UCSD-AML1 (cell line): ENCODE results near the gene GLCE.
"Not testable (repeated sequence)": the region's sequence is repeated elsewhere in the genome, so short reads cannot be mapped to it uniquely, and the experiment has no call there.

ENCODE experiments used
- DNase-seq: peaks from one replicate; lab custom pipeline; 2025; ENCODE audit not compliant: unreplicated experiment; lab: John Stamatoyannopoulos, UW

The GLCE gene

DNA sequence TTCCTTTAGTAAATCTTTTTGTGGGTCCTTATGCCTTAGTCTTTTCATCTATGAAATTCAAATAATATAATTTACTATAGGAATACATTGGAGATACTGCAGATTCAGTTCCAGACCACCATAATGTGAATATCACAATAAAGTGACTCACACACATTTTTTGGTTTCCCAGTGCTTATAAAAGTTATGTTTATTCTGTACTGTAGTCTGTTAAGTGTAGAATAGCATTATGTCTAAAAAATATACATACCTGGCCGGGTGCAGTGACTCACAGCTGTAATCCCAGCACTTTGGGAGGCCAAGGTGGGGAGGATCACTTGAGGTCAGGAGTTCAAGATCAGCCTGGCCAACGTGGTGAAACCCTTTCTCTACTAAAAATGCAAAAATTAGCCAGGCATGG lies 84.4 kb downstream of the GLCE start:
- no peak for DNase-seq

DNA sequence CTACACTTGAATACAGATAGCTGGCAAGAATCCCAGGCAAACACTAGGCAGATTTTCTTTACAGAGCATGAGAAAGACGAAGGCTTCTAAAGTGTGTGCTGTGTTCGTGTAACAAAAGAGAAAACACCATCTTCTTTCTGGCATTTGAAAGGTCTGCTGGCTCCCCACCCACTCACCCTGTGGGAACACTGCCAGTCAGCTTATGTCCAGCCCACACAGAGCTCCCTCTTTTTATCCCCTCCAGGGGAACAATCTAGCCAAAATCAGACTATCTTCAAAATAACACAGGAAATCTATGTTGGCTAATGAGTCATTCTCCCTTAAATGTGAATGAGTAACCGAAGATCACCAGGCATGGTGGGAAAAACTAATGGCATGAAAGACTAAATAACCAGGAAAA lies 92.7 kb downstream of the GLCE start:
- DNase-seq = no peak

DNA sequence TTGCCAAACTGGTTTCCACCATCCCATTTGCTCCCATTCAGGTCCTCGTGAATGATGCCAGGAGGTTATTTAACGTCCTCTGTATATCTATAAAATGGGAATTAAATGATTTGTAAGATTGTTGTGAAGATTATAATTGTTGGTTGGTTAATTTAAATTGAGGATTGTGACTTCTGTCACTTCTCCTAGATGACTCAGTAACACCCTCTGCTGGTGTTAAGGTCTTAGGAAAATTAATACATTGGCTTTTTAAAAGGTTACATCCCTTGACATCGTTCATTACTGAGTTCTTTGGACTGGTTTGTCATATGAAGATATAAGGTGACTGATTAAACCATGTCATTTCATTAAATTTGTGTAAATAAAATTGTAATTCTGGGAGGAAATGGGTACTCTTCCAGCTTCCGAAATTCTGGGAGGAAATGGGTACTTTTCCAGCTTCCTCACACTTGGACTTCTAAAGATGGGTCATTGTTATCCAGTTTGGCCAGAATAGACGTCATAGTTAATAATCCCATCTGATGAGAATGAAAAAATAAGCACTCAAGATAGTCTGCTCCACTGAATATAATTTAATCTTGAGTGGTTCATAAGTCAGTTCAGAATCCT lies 105.0 kb downstream of the GLCE start:
- DNase-seq = no peak

DNA sequence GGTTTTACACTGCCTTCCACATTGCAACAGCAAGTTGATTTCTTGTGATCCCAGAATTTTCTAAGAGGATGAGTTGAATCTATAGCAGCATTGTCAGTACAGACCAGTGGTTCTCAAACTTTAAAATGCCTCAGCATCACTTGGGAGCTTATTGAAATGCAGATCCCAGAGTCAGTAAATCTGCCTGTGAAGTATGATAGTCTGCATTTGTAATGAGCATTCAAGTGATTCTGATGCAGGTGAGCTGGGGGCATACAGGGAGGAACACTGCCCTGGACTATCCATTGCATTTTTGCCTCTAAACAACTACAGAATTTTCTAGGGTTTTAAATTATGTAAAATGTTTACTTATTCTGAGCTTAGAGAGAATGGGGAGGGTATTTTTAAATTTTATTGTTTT lies 110.8 kb downstream of the GLCE start:
- no peak for DNase-seq

DNA sequence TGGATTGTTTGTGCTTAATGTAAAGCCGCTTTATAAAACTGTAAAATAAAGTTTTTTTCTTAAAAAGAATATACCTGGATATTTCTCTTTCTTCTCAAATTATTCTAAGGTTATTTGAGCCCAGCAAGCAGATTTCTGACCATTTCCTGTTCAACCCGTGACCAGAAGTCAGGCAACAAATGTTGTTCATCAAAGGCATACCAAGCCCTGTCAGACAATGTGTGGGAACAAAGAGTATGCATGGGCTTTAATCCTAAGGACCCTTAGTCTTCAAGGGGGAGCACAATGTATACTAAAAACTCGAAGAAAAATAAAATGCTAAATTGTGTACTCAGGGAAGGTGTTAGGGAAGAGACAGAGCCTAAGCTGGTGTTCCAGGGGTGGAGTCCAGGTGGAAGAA lies 111.7 kb downstream of the GLCE start:
- no peak for DNase-seq

DNA sequence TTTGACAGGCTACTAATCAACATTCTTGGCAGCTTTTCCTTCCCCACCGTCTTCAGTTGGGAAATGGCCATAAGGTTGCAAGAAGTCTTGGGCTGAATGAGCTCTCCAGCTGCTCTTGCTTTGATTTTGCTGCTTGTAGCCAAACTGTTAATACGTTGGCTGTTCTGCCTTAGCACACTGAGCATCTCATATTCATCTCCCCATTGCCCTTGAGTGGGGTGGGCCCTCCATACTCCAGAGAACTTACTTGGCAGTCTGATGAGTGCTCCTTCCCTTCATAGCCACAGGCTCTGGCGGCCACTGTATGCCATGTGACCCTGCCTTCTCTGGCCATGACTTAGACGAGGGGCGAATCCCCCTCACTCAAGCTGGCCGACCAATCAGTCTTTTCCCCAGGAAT lies 112.5 kb downstream of the GLCE start:
- no peak for DNase-seq

DNA sequence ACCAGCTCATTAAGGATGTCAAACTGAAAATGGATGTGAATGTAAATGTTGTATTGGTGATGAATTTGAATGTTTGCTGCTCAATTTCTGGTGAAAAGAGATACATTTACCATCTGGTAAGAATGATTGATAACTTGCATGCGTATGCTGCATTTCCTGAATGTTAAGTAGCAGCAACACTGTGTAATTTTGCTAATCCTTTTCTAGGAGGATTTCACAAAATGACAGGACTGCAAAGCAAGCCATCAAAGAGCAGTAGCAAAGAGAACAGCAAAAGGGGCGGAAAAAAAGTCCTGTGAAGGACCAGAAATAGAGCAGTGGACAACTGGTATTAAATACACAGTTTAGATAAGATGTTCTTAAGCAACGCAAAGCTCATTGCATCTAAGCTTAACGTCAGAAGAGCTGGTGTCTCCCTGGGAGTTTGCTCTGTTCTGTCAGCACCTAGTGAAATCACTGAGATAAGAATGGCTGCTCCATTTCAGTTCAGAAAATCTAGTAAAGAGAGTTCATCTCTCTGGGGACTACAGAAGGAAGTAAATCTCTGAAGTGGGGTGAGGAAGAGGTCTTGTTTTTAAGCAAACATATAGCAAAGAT lies 114.7 kb downstream of the GLCE start:
- no peak for DNase-seq

DNA sequence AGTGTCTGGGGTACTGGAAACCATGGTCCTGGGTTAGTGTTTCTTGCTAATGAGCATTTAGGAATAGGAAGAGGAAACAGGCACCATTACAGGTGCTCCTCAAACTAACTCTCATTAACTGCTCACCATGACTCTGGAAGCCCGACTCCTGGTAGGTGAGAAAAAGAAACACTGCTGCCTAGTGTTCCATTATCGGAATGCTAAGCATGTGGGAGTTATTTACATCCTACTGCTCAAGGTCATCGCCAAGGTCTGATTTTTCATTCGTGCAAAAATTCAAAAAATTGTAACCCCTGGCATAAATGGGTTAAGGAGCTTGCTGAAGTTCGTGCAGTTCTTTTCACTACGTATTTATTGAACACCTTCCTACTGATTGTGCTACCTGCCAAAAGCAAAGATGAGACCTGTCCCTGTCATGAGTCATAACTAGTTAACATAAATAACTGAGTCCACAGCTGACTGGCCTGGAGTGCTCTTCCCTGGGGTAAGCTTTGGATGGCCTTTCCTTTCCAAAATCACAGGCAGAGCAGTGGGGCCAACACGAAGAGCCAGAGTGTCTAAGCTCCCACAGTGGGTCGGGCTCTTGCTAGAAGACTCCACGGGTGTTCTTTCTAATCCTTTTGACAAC lies 115.6 kb downstream of the GLCE start:
- no peak for DNase-seq

DNA sequence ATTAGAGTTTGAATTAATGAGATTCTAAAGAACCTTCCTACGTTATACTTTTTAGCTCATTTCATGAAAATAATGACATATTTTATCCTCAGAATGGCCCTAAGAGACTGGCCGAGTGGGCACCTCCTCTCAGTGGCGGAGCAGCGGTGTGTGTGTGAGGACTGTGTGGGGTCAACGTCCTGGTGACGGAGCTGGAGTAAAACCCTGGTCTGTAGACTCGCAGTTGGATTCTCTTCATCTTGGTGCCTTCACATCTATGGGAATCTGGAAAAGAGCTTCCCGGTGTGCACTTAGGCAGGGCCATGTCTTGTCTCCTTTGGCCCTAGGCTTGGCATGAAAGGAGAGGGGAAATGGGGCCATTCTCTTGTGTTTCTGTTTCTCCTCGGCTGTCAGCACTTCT lies 116.9 kb downstream of the GLCE start:
- no peak for DNase-seq

DNA sequence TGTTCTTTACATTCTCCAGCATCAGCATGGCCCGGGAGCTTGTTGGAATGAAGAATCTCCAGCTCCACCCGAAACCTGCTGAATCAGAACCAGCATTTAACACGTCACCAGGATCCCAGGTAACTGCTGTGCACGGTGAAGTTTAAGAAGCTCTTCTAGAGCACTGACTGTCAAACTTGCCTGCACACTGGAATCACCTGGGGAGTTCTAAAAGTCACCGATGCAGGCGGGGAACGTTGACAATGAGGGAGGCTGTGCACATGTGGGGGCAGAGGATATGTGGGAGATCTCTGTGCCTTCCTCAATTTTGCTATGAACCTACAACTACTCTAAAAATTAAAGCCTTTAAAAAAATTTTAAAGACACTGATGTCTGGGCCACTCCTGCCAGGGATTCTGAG lies 119.2 kb downstream of the GLCE start:
- no peak for DNase-seq

DNA sequence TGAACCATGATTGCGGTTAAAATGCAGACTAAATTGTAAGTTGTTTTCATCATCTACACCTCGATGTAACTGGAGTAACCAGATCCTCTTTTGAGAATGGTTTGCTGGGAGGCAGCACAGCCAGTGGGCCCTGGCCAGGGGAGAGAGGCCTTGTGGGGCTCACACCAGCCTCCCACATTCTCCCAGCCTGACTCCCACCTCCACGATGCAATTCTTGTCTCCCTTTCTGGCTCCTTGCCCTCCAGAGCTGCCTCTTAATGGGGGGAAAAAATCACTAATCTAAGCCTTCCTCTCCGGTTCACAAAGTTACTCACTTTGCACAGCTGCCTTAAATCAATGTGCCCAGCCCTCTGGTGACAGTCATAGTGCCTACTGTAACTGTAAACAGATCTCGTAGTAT lies 120.3 kb downstream of the GLCE start:
- DNase-seq = no peak

DNA sequence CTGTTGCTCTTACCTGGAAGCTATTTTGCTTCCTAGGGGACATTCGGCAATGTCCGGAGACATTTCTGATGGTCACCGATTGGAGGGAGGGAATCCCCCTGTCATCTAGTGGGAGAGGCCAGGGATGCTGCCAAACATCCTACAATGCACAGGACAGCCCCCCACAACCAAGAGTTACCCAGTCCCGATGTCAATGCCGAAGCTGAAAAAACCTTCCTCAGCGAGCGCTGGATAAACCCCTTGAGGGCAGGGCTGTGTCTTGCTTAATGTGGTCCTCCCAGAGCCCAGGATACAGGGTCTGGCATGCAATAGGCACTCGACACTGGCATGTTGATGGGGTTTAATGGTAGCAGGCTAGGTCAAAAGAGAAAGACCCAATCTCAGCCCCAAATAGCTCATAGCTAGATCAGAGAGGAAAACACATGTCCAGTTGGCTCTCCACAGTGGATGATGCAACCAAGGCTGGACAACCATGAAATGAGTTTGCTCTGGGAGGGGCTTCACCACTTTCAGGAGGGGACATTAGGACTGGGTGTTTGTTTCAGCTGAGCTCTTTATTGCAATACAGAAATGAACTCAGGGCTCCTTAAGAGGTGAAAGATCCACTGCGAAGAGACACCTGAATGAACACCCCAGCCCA lies 121.8 kb downstream of the GLCE start:
- DNase-seq = no peak

DNA sequence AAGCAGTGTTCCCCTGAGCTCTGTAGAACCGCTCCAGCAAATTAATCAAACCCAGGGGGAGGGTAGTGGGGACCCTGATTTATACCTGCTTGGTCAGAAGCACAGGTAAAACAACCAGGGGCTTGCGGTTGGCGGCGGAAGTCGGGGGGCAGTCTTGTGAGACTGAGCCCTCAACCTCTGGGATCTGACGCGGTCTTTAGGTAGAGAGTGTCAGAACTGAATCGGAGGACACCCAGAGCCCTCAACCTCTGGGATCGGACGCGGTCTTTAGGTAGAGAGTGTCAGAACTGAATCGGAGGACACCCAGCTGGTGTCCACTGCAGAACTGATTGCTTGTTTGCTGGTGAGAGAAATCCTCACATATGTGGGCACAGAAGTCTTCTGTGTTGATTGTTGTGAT lies 125.4 kb downstream of the GLCE start:
- no peak for DNase-seq

DNA sequence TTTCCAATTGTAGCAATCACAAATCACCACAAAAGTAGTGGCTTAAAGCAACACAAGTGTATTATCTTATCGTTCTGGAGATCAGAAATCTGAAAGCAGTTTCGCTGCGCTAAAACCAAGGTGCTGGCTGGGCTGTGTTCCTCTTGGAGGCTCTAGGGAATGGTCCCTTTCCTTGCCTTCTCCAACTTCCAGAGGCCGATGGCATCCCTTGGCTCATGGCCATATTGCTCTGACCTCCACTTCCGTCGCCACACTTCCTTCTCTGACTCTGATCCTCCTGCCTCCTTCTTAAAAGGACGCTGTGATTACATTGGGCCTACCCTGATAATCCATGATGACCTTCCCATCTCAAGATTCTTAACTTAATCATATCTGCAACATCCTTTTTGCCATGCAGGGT lies 127.6 kb downstream of the GLCE start:
- no peak for DNase-seq

DNA sequence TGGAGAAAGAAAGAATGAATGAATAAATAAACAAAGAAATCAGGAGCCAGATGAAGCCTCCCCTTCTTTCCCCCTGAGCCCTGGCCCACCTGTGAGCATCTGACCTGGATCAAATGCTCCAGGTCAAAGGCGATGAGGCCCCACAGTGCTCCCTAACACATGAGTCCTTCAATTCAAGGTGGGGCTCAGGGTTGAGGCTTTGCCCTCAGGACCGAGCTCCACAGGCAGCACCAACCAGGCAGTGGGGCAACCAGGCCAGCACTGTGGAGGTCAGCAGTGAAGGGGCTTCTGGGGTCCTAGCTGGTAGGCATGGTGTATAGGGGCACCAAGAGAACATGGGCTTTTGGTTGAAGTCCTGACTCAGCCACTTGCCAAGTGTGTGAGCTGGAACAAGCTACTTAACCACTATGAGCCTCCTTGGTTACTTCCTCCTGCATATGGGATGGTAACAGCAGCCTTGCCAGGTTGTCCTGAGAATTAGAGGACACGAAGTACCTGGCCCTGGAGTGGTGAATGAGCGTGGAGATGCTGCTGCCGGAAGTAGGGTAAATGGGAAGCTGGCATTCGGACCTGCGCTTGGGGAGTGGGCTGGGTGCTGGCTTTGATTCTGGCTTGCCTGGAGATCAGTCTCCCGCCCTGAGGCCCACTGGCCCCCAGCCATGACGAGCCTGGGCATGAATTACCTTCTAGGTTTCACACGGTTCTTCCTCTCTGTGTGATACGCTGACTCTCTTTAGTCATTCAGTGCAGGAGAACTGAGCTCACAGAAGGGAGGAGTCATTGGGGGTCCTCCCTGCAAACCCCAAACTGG lies 128.3 kb downstream of the GLCE start:
- no peak for DNase-seq

DNA sequence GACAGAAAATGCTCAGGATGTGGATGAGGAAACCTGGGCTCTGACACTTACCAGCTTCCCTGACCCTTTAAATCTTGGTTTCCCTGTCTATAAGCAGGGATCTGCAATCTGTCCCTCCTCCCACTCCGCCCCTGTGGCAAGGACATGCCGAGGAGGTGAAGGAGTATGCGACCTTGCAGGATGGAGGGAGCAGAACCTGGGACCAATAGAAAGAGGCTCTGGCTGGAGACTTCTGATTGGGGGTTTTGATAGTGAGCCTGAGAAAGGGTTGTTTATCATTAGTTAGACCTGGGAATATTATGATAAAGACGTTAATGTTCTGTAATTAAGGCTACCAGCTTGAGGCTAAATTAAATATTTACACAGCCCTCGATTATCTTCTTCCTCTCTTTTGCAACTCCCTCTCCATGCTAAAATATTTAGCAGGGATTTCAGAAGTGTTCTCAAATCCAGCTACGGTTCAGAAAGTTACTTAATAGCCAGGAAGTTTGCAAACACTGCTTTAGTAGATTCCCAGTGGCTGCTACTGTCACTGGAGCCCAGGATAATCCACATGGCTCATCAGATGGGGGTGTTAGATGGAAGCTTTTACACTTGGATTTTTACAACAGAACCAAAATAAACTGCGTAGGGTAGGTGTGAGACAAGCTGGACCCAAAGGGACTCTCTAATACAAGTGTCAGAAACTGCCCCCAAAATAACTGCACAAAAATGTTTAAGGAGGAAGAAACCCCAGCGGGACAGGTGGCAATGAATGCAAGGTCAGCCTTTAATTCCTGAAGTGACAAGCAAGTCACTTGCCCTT lies 129.1 kb downstream of the GLCE start:
- DNase-seq = no peak

DNA sequence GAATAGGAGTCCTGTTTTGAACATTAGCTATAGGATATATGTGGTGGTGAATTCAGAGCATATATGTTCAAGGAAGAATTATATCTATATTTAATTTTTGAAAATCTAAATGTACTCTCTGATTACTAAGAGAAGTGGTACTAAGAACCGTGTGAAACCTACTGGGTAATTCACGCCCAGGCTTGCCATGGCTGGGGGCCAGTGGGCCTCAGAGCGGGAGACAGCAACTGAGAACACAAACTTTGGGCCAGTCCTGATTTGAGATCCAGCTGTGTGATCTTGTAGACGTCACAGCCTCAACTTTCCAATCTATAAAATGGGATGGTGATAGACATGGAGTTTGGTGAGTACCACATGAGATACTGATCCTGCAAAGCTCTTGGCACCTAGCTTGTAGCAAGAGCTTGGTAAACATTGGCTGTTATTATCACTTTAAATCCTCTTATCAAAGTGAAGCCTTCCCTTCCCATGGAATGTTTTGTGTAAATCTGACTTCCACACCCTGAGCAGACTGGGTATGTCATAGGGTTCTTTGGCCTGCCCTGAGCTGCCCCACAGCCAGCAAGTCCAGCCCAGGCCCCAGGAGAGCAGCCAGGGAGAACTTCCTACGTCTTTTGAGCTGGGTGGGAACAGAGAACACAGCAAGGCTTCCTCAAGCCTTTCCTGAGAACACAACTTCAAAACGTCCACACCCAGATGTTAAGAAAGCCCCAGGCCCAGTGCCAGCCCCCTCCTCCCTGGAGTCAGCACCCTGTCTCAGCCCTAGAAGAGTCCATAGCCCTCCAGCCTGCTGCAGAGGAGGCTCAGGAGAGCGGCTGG lies 130.1 kb downstream of the GLCE start:
- no peak for DNase-seq

DNA sequence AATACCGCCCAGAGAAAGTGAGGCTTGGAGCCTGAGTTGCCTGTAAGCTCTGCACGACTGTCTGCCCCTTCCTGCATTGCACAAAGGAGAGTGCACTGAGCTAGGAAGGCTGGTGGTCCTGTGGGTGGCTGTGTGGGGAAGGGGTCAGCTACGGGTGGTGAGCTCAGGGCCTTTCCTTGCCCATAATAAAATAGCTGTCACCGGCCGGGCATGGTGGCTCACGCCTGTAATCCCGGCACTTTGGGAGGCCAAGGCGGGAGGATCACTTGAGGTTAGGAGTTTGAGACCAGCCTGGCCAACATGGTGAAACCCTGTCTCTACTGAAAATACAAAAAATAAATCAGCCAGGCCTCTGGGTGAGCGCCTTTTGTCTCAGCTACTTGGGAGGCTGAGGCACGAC lies 131.2 kb downstream of the GLCE start:
- not testable (repeated sequence) for DNase-seq

DNA sequence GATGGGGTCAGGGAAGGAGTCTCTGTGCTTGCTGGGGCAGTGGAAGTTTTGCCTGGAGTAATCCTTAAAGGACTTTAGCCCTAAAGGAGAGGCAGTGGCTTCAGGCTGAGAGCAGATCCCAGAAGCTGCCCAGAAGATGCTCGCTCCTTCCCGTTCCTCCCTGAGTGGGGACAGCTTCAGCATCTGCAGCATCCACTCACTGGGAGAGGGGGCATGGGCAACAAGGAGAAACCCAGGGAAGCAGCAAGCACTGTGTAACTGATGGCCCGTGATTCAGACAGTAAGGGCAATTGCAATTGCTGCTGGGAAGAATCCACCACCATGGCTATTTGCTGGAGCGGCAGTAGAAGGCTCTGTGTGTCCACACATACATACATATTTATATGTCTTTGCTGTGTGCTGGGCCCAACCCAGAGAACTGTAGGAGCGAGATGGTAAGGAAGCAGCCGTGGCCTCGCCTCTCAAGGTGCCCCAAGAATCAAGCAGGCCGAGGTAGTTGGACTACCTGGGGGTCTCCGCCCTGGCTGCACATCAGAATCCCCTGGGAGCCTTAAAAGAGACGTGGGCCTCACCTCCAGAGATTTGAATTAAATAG lies 132.5 kb downstream of the GLCE start:
- DNase-seq = no peak
